ENCODE data around the gene TES. TPM values are rescaled to one million over a fixed set of nuclear protein-coding genes. Genes with fewer than 3 reads are reported as not detected.

The TES gene
- total and polyA plus RNA-seq, 2 donors = 41.3 to 64.2 TPM

GRCh38 chr7:116231949-116232348 lies 21.6 kb downstream of the TES start:
- Histone ChIP-seq H3K4me1 (ENCODE audit: control insufficient read depth in 2 of 2, insufficient read depth in 2 of 2, low read length in 2 of 2) (peaks cover 5 to 10% of the 10 kb centered on the region in 2 donors), H3K27me3 (ENCODE audit: control insufficient read depth in 2 of 2, insufficient read depth in 1 of 2, low read length in 1 of 2) (no peaks in the 10 kb centered on the region), H3K36me3 (ENCODE audit: control insufficient read depth in 2 of 2, insufficient read depth in 2 of 2, low read length in 1 of 2) (peaks cover 0 to under 1% of the 10 kb centered on the region in 2 donors), H3K9me3 (ENCODE audit: control insufficient read depth in 2 of 2, insufficient read depth in 1 of 2, low read length in 1 of 2) (no peaks in the 10 kb centered on the region), H3K27ac (ENCODE audit: low read depth in 1 of 2, low read length in 1 of 2) (no peak overlapping the region), H3K4me3 (ENCODE audit: low read length in 2 of 2) (no peak overlapping the region)
- 23% methylated on average over 1 of the region's 1 CpG for WGBS
- DNase-seq (ENCODE audit: low read depth in 6 of 9, low spot score in 9 of 9) = peak in 1 of 9 donors; percentile 43

DNA sequence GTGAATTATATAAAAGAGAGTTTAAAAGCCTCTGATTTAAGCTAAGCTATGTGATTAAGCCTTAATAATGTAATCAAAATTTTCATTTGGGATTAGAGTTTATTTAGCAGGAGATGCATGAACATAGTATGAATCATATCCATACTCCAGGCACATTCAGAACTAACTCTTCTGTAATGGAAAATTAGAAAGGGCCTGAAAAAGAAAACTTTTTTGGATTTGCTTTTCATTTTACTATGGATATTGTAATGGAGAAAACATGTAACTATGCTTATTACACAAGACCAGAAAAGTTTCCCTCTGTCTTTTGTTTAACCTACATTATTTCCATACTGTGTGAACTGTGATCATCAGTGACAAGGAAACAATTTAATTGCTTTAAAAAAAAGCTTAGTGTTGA lies 22.0 kb downstream of the TES start:
- Histone ChIP-seq H3K27me3 (ENCODE audit: control insufficient read depth in 2 of 2, insufficient read depth in 1 of 2, low read length in 1 of 2) (no peaks in the 10 kb centered on the region), H3K27ac (ENCODE audit: low read depth in 1 of 2, low read length in 1 of 2) (no peak overlapping the region), H3K4me3 (ENCODE audit: low read length in 2 of 2) (no peak overlapping the region), H3K9me3 (ENCODE audit: control insufficient read depth in 2 of 2, insufficient read depth in 1 of 2, low read length in 1 of 2) (no peaks in the 10 kb centered on the region), H3K36me3 (ENCODE audit: control insufficient read depth in 2 of 2, insufficient read depth in 2 of 2, low read length in 1 of 2) (peaks cover 0 to 4% of the 10 kb centered on the region in 2 donors), H3K4me1 (ENCODE audit: control insufficient read depth in 2 of 2, insufficient read depth in 2 of 2, low read length in 2 of 2) (peaks cover 5 to 10% of the 10 kb centered on the region in 2 donors)
- no peak for DNase-seq (ENCODE audit: low read depth in 6 of 9, low spot score in 9 of 9)

- Histone ChIP-seq H3K36me3 (ENCODE audit: control insufficient read depth in 2 of 2, insufficient read depth in 2 of 2, low read length in 1 of 2) (peaks cover 0 to 8% of the 10 kb centered on the region in 2 donors), H3K4me3 (ENCODE audit: low read length in 2 of 2) (no peak overlapping the region), H3K27me3 (ENCODE audit: control insufficient read depth in 2 of 2, insufficient read depth in 1 of 2, low read length in 1 of 2) (no peaks in the 10 kb centered on the region), H3K27ac (ENCODE audit: low read depth in 1 of 2, low read length in 1 of 2) (no peak overlapping the region), H3K9me3 (ENCODE audit: control insufficient read depth in 2 of 2, insufficient read depth in 1 of 2, low read length in 1 of 2) (no peaks in the 10 kb centered on the region), H3K4me1 (ENCODE audit: control insufficient read depth in 2 of 2, insufficient read depth in 2 of 2, low read length in 2 of 2) (peaks cover 5 to 10% of the 10 kb centered on the region in 2 donors)
- 95% methylated on average over 1 of the region's 1 CpG for WGBS
- DNase-seq (ENCODE audit: low read depth in 6 of 9, low spot score in 9 of 9) = no peak
These were observed 22.6 kb downstream of the TES start for GRCh38 chr7:116232920-116233319.

DNA sequence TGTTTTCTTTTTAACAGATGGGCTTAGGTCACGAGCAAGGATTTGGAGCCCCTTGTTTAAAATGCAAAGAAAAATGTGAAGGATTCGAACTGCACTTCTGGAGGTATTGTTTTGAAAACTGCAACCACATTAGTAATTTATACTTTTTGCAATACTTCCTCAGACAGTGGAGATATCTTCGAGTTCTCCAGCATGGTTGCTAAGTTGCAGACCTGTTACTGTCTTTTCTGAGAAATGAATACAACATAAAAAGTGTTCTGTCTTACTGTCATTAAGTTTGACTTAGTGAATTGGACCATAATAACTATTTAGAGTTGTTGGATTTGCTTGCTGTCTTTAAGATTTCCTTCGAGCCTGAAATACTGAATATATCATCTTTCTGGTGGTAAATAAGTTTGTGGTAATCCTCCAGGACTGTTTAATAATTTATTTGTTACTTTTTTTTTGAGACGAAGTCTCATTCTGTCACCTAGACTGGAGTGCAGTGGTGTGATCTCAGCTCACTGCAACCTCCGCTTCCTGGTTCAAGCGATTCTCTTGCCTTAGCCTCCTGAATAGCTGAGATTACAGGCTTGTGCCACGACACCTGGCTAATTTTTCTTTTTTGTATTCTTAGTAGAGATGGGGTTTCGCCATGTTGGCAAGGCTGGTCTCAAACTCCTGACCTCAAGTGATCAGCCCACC lies 24.3 kb downstream of the TES start:
- Histone ChIP-seq H3K9me3 (ENCODE audit: control insufficient read depth in 2 of 2, insufficient read depth in 1 of 2, low read length in 1 of 2) (no peaks in the 10 kb centered on the region), H3K36me3 (ENCODE audit: control insufficient read depth in 2 of 2, insufficient read depth in 2 of 2, low read length in 1 of 2) (peaks cover 0 to 17% of the 10 kb centered on the region in 2 donors), H3K4me1 (ENCODE audit: control insufficient read depth in 2 of 2, insufficient read depth in 2 of 2, low read length in 2 of 2) (peaks cover 5 to 10% of the 10 kb centered on the region in 2 donors), H3K27me3 (ENCODE audit: control insufficient read depth in 2 of 2, insufficient read depth in 1 of 2, low read length in 1 of 2) (no peaks in the 10 kb centered on the region), H3K4me3 (ENCODE audit: low read length in 2 of 2) (no peak overlapping the region), H3K27ac (ENCODE audit: low read depth in 1 of 2, low read length in 1 of 2) (no peak overlapping the region)
- DNase-seq (ENCODE audit: low read depth in 6 of 9, low spot score in 9 of 9) = no peak
- WGBS = 93% methylated on average over 9 of the region's 9 CpGs

GRCh38 chr7:116235380-116235779 lies 25.0 kb downstream of the TES start:
- Histone ChIP-seq H3K4me3 (ENCODE audit: low read length in 2 of 2) (no peak overlapping the region), H3K4me1 (ENCODE audit: control insufficient read depth in 2 of 2, insufficient read depth in 2 of 2, low read length in 2 of 2) (peaks cover 2 to 7% of the 10 kb centered on the region in 2 donors), H3K27me3 (ENCODE audit: control insufficient read depth in 2 of 2, insufficient read depth in 1 of 2, low read length in 1 of 2) (no peaks in the 10 kb centered on the region), H3K9me3 (ENCODE audit: control insufficient read depth in 2 of 2, insufficient read depth in 1 of 2, low read length in 1 of 2) (no peaks in the 10 kb centered on the region), H3K27ac (ENCODE audit: low read depth in 1 of 2, low read length in 1 of 2) (no peak overlapping the region), H3K36me3 (ENCODE audit: control insufficient read depth in 2 of 2, insufficient read depth in 2 of 2, low read length in 1 of 2) (peaks cover 0 to 17% of the 10 kb centered on the region in 2 donors)
- DNase-seq (ENCODE audit: low read depth in 6 of 9, low spot score in 9 of 9) = no peak

DNA sequence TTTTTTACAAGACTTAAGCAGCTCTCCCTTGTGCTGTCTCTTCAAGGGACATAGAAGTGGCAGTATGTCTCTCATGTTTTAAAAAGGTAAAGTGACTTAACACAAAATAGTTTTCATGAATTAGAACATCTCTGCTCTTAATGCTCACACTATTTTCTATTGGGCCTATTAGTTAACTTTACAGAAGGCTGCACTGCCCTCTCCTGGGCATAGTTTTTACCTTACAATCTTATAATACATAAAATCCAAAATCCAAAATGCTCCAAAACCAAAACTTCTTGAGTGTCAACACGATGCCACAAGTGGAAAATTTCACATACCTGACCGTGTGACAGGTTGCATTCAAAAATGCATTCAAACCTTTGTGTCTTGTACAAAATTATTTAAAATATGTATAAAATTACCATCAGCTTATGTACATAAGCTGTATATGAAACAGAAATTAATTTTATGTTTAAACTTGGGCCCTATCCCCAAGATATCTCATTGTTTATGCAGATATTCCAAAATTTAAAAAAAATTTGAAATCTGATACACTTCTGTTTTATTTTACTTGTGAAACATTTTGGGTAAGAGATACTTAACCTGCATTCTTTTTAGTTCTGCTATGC lies 25.8 kb downstream of the TES start:
- Histone ChIP-seq H3K27ac (ENCODE audit: low read depth in 1 of 2, low read length in 1 of 2) (no peak overlapping the region), H3K9me3 (ENCODE audit: control insufficient read depth in 2 of 2, insufficient read depth in 1 of 2, low read length in 1 of 2) (no peaks in the 10 kb centered on the region), H3K36me3 (ENCODE audit: control insufficient read depth in 2 of 2, insufficient read depth in 2 of 2, low read length in 1 of 2) (peaks cover 0 to 17% of the 10 kb centered on the region in 2 donors), H3K4me1 (ENCODE audit: control insufficient read depth in 2 of 2, insufficient read depth in 2 of 2, low read length in 2 of 2) (no peaks in the 10 kb centered on the region), H3K27me3 (ENCODE audit: control insufficient read depth in 2 of 2, insufficient read depth in 1 of 2, low read length in 1 of 2) (no peaks in the 10 kb centered on the region), H3K4me3 (ENCODE audit: low read length in 2 of 2) (no peak overlapping the region)
- peak in 4 of 9 donors; percentile 28 to 68 (median 51) for DNase-seq (ENCODE audit: low read depth in 6 of 9, low spot score in 9 of 9)
- WGBS = 45% methylated on average over 2 of the region's 2 CpGs

DNA sequence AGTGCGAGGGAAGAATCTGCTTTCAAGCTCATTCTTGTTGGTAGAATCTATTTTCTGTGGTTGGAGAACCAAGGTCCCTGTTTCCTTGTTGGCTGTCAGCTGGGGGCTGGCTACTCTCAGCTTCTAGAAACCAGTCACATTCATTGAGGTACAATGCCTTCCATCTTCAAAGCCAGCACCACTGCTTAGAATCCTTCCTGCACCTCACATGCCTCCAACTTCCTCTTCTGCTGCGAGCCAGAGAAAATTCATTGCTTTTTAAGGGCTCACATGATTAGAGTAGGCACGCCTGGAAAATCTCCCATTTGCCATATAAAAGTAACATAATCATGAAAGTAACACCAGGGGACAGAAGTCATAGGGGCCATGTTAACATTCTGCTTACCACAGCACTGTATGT lies 28.7 kb downstream of the TES start:
- no peak for DNase-seq (ENCODE audit: low read depth in 6 of 9, low spot score in 9 of 9)
- no peak overlapping the region for H3K4me3 ChIP-seq (ENCODE audit: low read length in 2 of 2)
- no peaks in the 10 kb centered on the region for H3K27me3 ChIP-seq (ENCODE audit: control insufficient read depth in 2 of 2, insufficient read depth in 1 of 2, low read length in 1 of 2)
- H3K27ac ChIP-seq (ENCODE audit: low read depth in 1 of 2, low read length in 1 of 2) = no peak overlapping the region
- WGBS = 70% methylated on average over 3 of the region's 3 CpGs
- no peaks in the 10 kb centered on the region for H3K9me3 ChIP-seq (ENCODE audit: control insufficient read depth in 2 of 2, insufficient read depth in 1 of 2, low read length in 1 of 2)
- peaks cover 0 to 24% of the 10 kb centered on the region in 2 donors for H3K36me3 ChIP-seq (ENCODE audit: control insufficient read depth in 2 of 2, insufficient read depth in 2 of 2, low read length in 1 of 2)
- no peaks in the 10 kb centered on the region for H3K4me1 ChIP-seq (ENCODE audit: control insufficient read depth in 2 of 2, insufficient read depth in 2 of 2, low read length in 2 of 2)

DNA sequence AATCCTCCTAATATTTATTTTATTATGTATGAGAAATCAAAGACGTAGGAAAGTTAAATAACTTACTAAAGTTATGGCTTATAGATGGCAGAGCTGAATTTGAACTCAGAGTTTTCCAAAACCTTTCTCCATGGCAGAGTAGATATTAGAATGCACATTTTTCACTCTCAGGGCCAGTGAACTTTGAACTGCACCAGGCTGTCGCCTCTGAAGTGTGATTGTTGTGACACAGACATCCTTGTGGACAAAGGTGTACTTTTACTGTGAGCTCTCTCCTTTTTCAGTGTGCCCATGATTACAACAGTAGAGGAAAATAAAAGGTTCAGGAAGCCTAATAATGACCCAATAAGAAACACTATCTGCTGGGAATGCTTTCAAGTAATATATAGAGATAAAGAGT lies 29.1 kb downstream of the TES start:
- Histone ChIP-seq H3K4me1 (ENCODE audit: control insufficient read depth in 2 of 2, insufficient read depth in 2 of 2, low read length in 2 of 2) (no peaks in the 10 kb centered on the region), H3K9me3 (ENCODE audit: control insufficient read depth in 2 of 2, insufficient read depth in 1 of 2, low read length in 1 of 2) (peaks cover 0 to 3% of the 10 kb centered on the region in 2 donors), H3K4me3 (ENCODE audit: low read length in 2 of 2) (no peak overlapping the region), H3K36me3 (ENCODE audit: control insufficient read depth in 2 of 2, insufficient read depth in 2 of 2, low read length in 1 of 2) (peaks cover under 1 to 24% of the 10 kb centered on the region in 2 donors), H3K27ac (ENCODE audit: low read depth in 1 of 2, low read length in 1 of 2) (no peak overlapping the region), H3K27me3 (ENCODE audit: control insufficient read depth in 2 of 2, insufficient read depth in 1 of 2, low read length in 1 of 2) (no peaks in the 10 kb centered on the region)
- DNase-seq (ENCODE audit: low read depth in 6 of 9, low spot score in 9 of 9) = no peak
- WGBS = 97% methylated on average over 2 of the region's 2 CpGs

DNA sequence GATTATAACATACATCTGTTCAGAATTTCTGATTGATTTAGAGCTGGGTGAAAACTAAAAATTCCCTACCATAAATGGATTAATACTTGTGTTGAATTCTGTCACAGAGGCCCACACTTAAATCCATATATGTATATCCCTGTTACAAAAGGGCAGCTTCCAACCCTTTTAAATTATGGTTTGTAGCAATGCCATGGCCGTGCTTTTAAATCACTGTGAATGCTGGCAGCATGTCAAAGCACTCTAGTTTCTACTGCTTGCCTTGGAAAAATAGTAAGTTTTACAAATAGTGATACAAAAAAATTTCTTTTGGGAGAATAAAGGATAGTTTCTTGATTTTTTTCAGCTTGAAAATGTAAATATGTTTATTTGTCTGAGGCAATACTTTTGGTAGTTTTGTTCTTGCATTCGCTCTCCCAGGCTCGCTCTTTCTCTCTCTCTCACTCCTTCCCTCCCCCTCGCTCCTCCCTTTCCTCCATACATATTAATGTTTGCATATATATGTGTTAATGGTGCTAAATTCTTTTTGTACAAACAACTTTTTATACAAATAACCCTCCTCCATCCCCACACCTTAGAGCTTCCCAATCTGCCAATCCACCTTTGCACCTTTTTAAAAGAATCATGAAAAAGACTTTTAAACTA lies 29.8 kb downstream of the TES start:
- Histone ChIP-seq H3K36me3 (ENCODE audit: control insufficient read depth in 2 of 2, insufficient read depth in 2 of 2, low read length in 1 of 2) (peaks cover 6 to 24% of the 10 kb centered on the region in 2 donors), H3K27me3 (ENCODE audit: control insufficient read depth in 2 of 2, insufficient read depth in 1 of 2, low read length in 1 of 2) (no peaks in the 10 kb centered on the region), H3K9me3 (ENCODE audit: control insufficient read depth in 2 of 2, insufficient read depth in 1 of 2, low read length in 1 of 2) (peaks cover 0 to 8% of the 10 kb centered on the region in 2 donors), H3K4me3 (ENCODE audit: low read length in 2 of 2) (no peak overlapping the region), H3K4me1 (ENCODE audit: control insufficient read depth in 2 of 2, insufficient read depth in 2 of 2, low read length in 2 of 2) (no peaks in the 10 kb centered on the region), H3K27ac (ENCODE audit: low read depth in 1 of 2, low read length in 1 of 2) (no peak overlapping the region)
- 64% methylated on average over 4 of the region's 4 CpGs for WGBS
- DNase-seq (ENCODE audit: low read depth in 6 of 9, low spot score in 9 of 9) = no peak
